Stomach (tissue), 9 donors: ENCODE data around the gene LMBRD2. TPM values are rescaled to one million over a fixed set of nuclear protein-coding genes. Genes with fewer than 3 reads are reported as not detected.

Experiments used
- DNase-seq, 2 donors: peaks; one replicate each; pipeline versions ENCODE4 v3.0.0 to v3.0.0-alpha.2; 2013 to 2019
- H3K27ac ChIP-seq, 5 donors: fragments of 200-600 bp in 4 of 5; sonication (generic) in 4 of 5; one replicate each; pipeline ENCODE4 v1.5.1; 2013 to 2019; ENCODE audit warnings: mild to moderate bottlenecking in 1 of 5, moderate library complexity in 1 of 5
- H3K27me3 ChIP-seq, 3 donors: fragments of 200-600 bp; sonication (generic); one replicate each; pipeline ENCODE4 v1.5.1; 2017 to 2019; ENCODE audit warnings: mixed run types in 1 of 3
- H3K36me3 ChIP-seq, 4 donors: fragments of 200-600 bp; sonication (generic); 1 replicate in 3 of 4; 2 replicates in 1 of 4; pipeline ENCODE4 v1.5.1; 2016 to 2019
- H3K4me1 ChIP-seq, 4 donors: fragments of 200-600 bp; sonication (generic); one replicate each; pipeline ENCODE4 v1.5.1; 2016 to 2019
- H3K4me3 ChIP-seq, 4 donors: fragments of 200-600 bp; sonication (generic) in 3 of 4; one replicate each; pipeline ENCODE4 v1.5.1; 2016 to 2019; ENCODE audit warnings: mild to moderate bottlenecking in 1 of 4
- H3K9me3 ChIP-seq, 4 donors: fragments of 200-600 bp; sonication (generic); one replicate each; pipeline ENCODE4 v1.5.1; 2016 to 2019
- CTCF ChIP-seq, 7 experiments: fragments of 450-650 bp in 4 of 7; fragments of 200-600 bp in 3 of 7; sonication (generic) in 3 of 7; IDR thresholded peaks; one replicate each; pipeline ENCODE4 v1.5.1; 2016 to 2019; ENCODE audit warnings: antibody characterized with exemption in 7 of 7, control low read depth in 2 of 7, mild to moderate bottlenecking in 1 of 7
- EP300 ChIP-seq: sonication (generic); formaldehyde crosslinking; IDR thresholded peaks from one replicate; pipeline ENCODE4 v1.6.1; 2017; ENCODE audit warnings: antibody characterized with exemption
- POLR2A ChIP-seq, 4 donors: fragments of 450-650 bp; IDR thresholded peaks; one replicate each; pipeline ENCODE4 v1.6.1; 2016; ENCODE audit warnings: antibody characterized with exemption in 4 of 4, control low read depth in 2 of 4, mild to moderate bottlenecking in 1 of 4, moderate library complexity in 1 of 4
- POLR2AphosphoS5 ChIP-seq, 3 donors: sonication (generic); formaldehyde crosslinking; IDR thresholded peaks; one replicate each; pipeline ENCODE4 v1.6.1; 2016; ENCODE audit warnings: antibody characterized with exemption in 3 of 3
- WGBS, 5 donors: extraction: QIAGEN DNeasy Blood & Tissue Kit in 3 of 5; methylation state at CpG; one replicate each; pipeline versions ENCODE4 v1.1.5 to v1.1.7; 2013 to 2018; 5-methylcytosine and 5-hydroxymethylcytosine counted together
- intact Hi-C: fragments of 100-400 bp; cut with DNase I; formaldehyde crosslinking; loops from one replicate; pipeline ENCODE4 v1.15.1; 2023; ENCODE audit warnings: low total_unique reads
- polyA plus RNA-seq, 3 donors: library from polyadenylated mRNA; stranded (reverse); fragments of 200-250 nt; gene quantifications; one replicate each; pipeline ENCODE4 v1.2.3, GENCODE V29; 2013
- small RNA-seq, 4 donors: library from RNA; depleted of rRNA; stranded (forward); fragments of <200 nt; gene quantifications; one replicate each; pipeline ENCODE3, GENCODE V24; 2016
- total RNA-seq, 5 donors: library from RNA; depleted of rRNA; stranded (reverse); fragments of >200 nt; gene quantifications; one replicate each; pipeline versions ENCODE4 v1.1.0 to v1.2.3, GENCODE V29; 2014 to 2016
- donor health status: healthy with polysubstance abuse.
- donor health status: Bipolar disorder and iron deficiency.
- donor health status: healthy.

The LMBRD2 gene
- total and polyA plus RNA-seq, 8 donors = 0.58 to 122 (median 4.9) TPM

GRCh38 chr5:36056422-36056821 is 95.3 kb downstream of the LMBRD2 start:
- H3K36me3 ChIP-seq = no peaks in the 10 kb centered on the region
- H3K4me3 ChIP-seq = no peak overlapping the region
- no peaks in the 10 kb centered on the region for H3K9me3 ChIP-seq
- 48 to 77% (median 74%) methylated on average over 5 of the region's 5 CpGs for WGBS, 5 donors
- H3K27ac ChIP-seq = no peak overlapping the region
- no peaks in the 10 kb centered on the region for H3K4me1 ChIP-seq
- TF ChIP-seq POLR2A (IDR thresholded peaks at IDR 0.05) (no peak), EP300 (no peak), POLR2AphosphoS5 (IDR thresholded peaks at IDR 0.05) (no peak), CTCF (IDR thresholded peaks at IDR 0.05) (no peak)
- no peak for DNase-seq
- H3K27me3 ChIP-seq = no peaks in the 10 kb centered on the region
- intact Hi-C loops = no loop called here

GRCh38 chr5:36055984-36056383 is 95.7 kb downstream of the LMBRD2 start:
- Histone ChIP-seq H3K36me3 (no peaks in the 10 kb centered on the region), H3K4me1 (no peaks in the 10 kb centered on the region), H3K4me3 (no peak overlapping the region), H3K27me3 (no peaks in the 10 kb centered on the region), H3K9me3 (no peaks in the 10 kb centered on the region), H3K27ac (no peak overlapping the region)
- DNase-seq = no peak
- 71 to 78% (median 75%) methylated on average over 5 of the region's 5 CpGs for WGBS, 5 donors
- intact Hi-C loops = no loop called here
- TF ChIP-seq EP300 (no peak), POLR2AphosphoS5 (IDR thresholded peaks at IDR 0.05) (no peak), CTCF (IDR thresholded peaks at IDR 0.05) (no peak), POLR2A (IDR thresholded peaks at IDR 0.05) (no peak)

- intact Hi-C loops = no loop called here
- WGBS, 5 donors = 68 to 92% (median 78%) methylated on average over 3 of the region's 3 CpGs
- Histone ChIP-seq H3K27me3 (no peaks in the 10 kb centered on the region), H3K4me1 (no peaks in the 10 kb centered on the region), H3K4me3 (no peak overlapping the region), H3K36me3 (no peaks in the 10 kb centered on the region), H3K9me3 (no peaks in the 10 kb centered on the region), H3K27ac (no peak overlapping the region)
- no peak for TF ChIP-seq POLR2AphosphoS5 (IDR thresholded peaks at IDR 0.05)
- no peak for DNase-seq
Observed at GRCh38 chr5:36054647-36055046, 97.0 kb downstream of the LMBRD2 start.

GRCh38 chr5:36052538-36052937 is 99.1 kb downstream of the LMBRD2 start:
- H3K36me3 ChIP-seq = no peaks in the 10 kb centered on the region
- no peak overlapping the region for H3K27ac ChIP-seq
- intact Hi-C loops = no loop called here
- no peaks in the 10 kb centered on the region for H3K9me3 ChIP-seq
- TF ChIP-seq POLR2A (IDR thresholded peaks at IDR 0.05) = no peak
- no peak for TF ChIP-seq EP300
- TF ChIP-seq POLR2AphosphoS5 (IDR thresholded peaks at IDR 0.05) = no peak
- TF ChIP-seq CTCF (IDR thresholded peaks at IDR 0.05) = no peak
- no peaks in the 10 kb centered on the region for H3K4me1 ChIP-seq
- H3K27me3 ChIP-seq = no peaks in the 10 kb centered on the region
- no peak for DNase-seq
- no peak overlapping the region for H3K4me3 ChIP-seq

- Histone ChIP-seq H3K4me3 (no peak overlapping the region), H3K9me3 (no peaks in the 10 kb centered on the region), H3K4me1 (no peaks in the 10 kb centered on the region), H3K27me3 (no peaks in the 10 kb centered on the region), H3K27ac (no peak overlapping the region), H3K36me3 (no peaks in the 10 kb centered on the region)
- intact Hi-C loops = no loop called here
- no peak for DNase-seq
- WGBS, 5 donors = 65 to 93% (median 79%) methylated on average over 4 of the region's 4 CpGs
- no peak for TF ChIP-seq POLR2AphosphoS5 (IDR thresholded peaks at IDR 0.05)
- no peak for TF ChIP-seq EP300
- no peak for TF ChIP-seq POLR2A (IDR thresholded peaks at IDR 0.05)
- TF ChIP-seq CTCF (IDR thresholded peaks at IDR 0.05) = no peak
Observed at GRCh38 chr5:36049949-36050348, 101.7 kb downstream of the LMBRD2 start.

Small RNAs within 50 kb of the gene (small RNA-seq; reads per million reads assigned to genes)
- gene AC016612.1 (0 reads per million in 4 donors), gene MIR580 (0 to 0.31 (median 0) reads per million in 4 donors), gene RNU6-1305P (0 reads per million in 4 donors)

Other genes starting within 250 kb of the LMBRD2 start
- gene CAPSL, start 213.3 kb downstream of the LMBRD2 start, total RNA-seq = not detected
- gene CAPSL, start 213.3 kb downstream of the LMBRD2 start, polyA plus RNA-seq = not detected
- gene UGT3A1, start 160.5 kb downstream of the LMBRD2 start, total RNA-seq = under 1 TPM in 1 of 5 donors, not detected in 4; 0.92 TPM
- not detected for gene UGT3A1, start 160.5 kb downstream of the LMBRD2 start, polyA plus RNA-seq
- not detected for gene UGT3A2, start 85.0 kb downstream of the LMBRD2 start, total RNA-seq
- gene UGT3A2, start 85.0 kb downstream of the LMBRD2 start, polyA plus RNA-seq = 1 to 10 TPM in 1 of 3 donors, not detected in 2; 2.0 TPM
- 10 to 100 TPM in 4 of 5 donors, 1 to 10 TPM in 1; 4.3 to 25.7 (median 20.3) TPM for gene SKP2, start 224 bp upstream of the LMBRD2 start, total RNA-seq
- gene SKP2, start 224 bp upstream of the LMBRD2 start, polyA plus RNA-seq = 1 to 10 TPM; 2.4 to 4.2 (median 2.9) TPM
- 100 to 1,000 TPM in 1 of 5 donors, 10 to 100 TPM in 4; 20.4 to 132 (median 60.6) TPM for gene NADK2, start 90.0 kb upstream of the LMBRD2 start, total RNA-seq
- 10 to 100 TPM in 2 of 3 donors, 1 to 10 TPM in 1; 9.1 to 15.9 (median 15.9) TPM for gene NADK2, start 90.0 kb upstream of the LMBRD2 start, polyA plus RNA-seq
- gene RANBP3L, start 150.0 kb upstream of the LMBRD2 start, total RNA-seq = 10 to 100 TPM in 1 of 5 donors, 1 to 10 TPM in 2, not detected in 2; 2.3 to 17.0 (median 2.9) TPM
- 1 to 10 TPM in 1 of 3 donors, under 1 TPM in 2; 0.20 to 1.4 (median 0.93) TPM for gene RANBP3L, start 150.0 kb upstream of the LMBRD2 start, polyA plus RNA-seq